A549 (cell line): ENCODE measurements around the gene PSD.

Experiments used
- ATOH8 ChIP-seq: fragments of 250-450 bp; sonication (Bioruptor Pico); IDR thresholded peaks from 2 replicates; pipeline ENCODE4 v1.5.0; 2020; ENCODE audit warnings: low read depth, mild to moderate bottlenecking, moderate library complexity
- CTCF ChIP-seq: fragments of >200 bp; sonication (Bioruptor Twin); formaldehyde crosslinking; IDR thresholded peaks from 3 replicates; pipeline ENCODE4 v1.5.1; 2016
- EP300 ChIP-seq, 2 experiments: fragments of >200 bp; sonication (Bioruptor Twin); formaldehyde crosslinking; IDR thresholded peaks; 2 replicates in 1 of 2; 3 replicates in 1 of 2; pipeline ENCODE4 v1.6.1; 2016 to 2017
- KDM1A ChIP-seq: fragments of 200-600 bp; sonication (generic); IDR thresholded peaks from 2 replicates; pipeline ENCODE4 v1.6.1; 2016; ENCODE audit warnings: low read depth, mild to moderate bottlenecking
- NFE2L2 ChIP-seq: fragments of 150-350 bp; conservative IDR thresholded peaks from 2 replicates; pipeline ENCODE4 v1.6.1; 2014; ENCODE audit warnings: low read length
- POLR2A ChIP-seq: IDR thresholded peaks from 2 replicates; pipeline ENCODE4 v1.6.1; 2012; ENCODE audit warnings: mild to moderate bottlenecking, low read length
- TF ChIP-seq, protein P1 (sequence below): fragments of 200-600 bp; sonication (generic); IDR thresholded peaks from 2 replicates; pipeline ENCODE4 v1.6.1; 2016; ENCODE audit warnings: antibody characterized with exemption, mild to moderate bottlenecking, moderate library complexity
- TF ChIP-seq, protein P2 (sequence below): fragments of 150-350 bp; IDR thresholded peaks from 2 replicates; pipeline ENCODE4 v1.6.1; 2014; ENCODE audit warnings: low read depth, mild to moderate bottlenecking, low read length

GRCh38 chr10:102437515-102437914 lies 18.9 kb upstream of the PSD start:
- no peak for TF ChIP-seq CTCF
- no peak for TF ChIP-seq ATOH8 (CRISPR knock-in tag)
- TF ChIP-seq KDM1A = no peak
- no peak for TF ChIP-seq NFE2L2
- TF ChIP-seq POLR2A = no peak
- TF ChIP-seq EP300 (IDR thresholded peaks at IDR 0.05) = no peak
- TF ChIP-seq, protein P1, sequence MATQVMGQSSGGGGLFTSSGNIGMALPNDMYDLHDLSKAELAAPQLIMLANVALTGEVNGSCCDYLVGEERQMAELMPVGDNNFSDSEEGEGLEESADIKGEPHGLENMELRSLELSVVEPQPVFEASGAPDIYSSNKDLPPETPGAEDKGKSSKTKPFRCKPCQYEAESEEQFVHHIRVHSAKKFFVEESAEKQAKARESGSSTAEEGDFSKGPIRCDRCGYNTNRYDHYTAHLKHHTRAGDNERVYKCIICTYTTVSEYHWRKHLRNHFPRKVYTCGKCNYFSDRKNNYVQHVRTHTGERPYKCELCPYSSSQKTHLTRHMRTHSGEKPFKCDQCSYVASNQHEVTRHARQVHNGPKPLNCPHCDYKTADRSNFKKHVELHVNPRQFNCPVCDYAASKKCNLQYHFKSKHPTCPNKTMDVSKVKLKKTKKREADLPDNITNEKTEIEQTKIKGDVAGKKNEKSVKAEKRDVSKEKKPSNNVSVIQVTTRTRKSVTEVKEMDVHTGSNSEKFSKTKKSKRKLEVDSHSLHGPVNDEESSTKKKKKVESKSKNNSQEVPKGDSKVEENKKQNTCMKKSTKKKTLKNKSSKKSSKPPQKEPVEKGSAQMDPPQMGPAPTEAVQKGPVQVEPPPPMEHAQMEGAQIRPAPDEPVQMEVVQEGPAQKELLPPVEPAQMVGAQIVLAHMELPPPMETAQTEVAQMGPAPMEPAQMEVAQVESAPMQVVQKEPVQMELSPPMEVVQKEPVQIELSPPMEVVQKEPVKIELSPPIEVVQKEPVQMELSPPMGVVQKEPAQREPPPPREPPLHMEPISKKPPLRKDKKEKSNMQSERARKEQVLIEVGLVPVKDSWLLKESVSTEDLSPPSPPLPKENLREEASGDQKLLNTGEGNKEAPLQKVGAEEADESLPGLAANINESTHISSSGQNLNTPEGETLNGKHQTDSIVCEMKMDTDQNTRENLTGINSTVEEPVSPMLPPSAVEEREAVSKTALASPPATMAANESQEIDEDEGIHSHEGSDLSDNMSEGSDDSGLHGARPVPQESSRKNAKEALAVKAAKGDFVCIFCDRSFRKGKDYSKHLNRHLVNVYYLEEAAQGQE = no peak
- TF ChIP-seq, protein P2, sequence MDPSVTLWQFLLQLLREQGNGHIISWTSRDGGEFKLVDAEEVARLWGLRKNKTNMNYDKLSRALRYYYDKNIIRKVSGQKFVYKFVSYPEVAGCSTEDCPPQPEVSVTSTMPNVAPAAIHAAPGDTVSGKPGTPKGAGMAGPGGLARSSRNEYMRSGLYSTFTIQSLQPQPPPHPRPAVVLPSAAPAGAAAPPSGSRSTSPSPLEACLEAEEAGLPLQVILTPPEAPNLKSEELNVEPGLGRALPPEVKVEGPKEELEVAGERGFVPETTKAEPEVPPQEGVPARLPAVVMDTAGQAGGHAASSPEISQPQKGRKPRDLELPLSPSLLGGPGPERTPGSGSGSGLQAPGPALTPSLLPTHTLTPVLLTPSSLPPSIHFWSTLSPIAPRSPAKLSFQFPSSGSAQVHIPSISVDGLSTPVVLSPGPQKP = no peak
